Psoas muscle (tissue), 8 donors: ENCODE measurements around the gene ITGAL. TPM values are rescaled to one million over a fixed set of nuclear protein-coding genes. Genes with fewer than 3 reads are reported as not detected.
"Not testable (repeated sequence)": the region's sequence is repeated elsewhere in the genome, so short reads cannot be mapped to it uniquely, and the experiment has no call there.

Source experiments
- ATAC-seq, 4 donors: fragments of 200-7000 bp; cut with Tn5 transposase; one replicate each; pipeline ENCODE4 v1.9.1; 2020; ENCODE audit warnings: moderate library complexity in 3 of 4, mild to moderate bottlenecking in 2 of 4
- DNase-seq, 2 donors: peaks; one replicate each; pipeline ENCODE4 v3.0.0-alpha.2; 2020
- H3K27ac ChIP-seq: fragments of 200-600 bp; one replicate; pipeline ENCODE4 v1.8.0; 2022
- H3K27me3 ChIP-seq, 3 donors: fragments of 200-600 bp in 1 of 3; one replicate each; pipeline versions ENCODE4 v1.6.1 to v1.8.0; 2013 to 2022; ENCODE audit warnings: low read length in 2 of 3, mild to moderate bottlenecking in 2 of 3, moderate library complexity in 1 of 3; ENCODE audit not compliant: insufficient read depth in 3 of 3
- H3K36me3 ChIP-seq, 2 donors: fragments of 200-600 bp in 1 of 2; one replicate each; pipeline versions ENCODE4 v1.6.1 to v1.8.0; 2013 to 2022; ENCODE audit warnings: low read depth in 1 of 2, mild to moderate bottlenecking in 1 of 2, moderate library complexity in 1 of 2; ENCODE audit not compliant: insufficient read depth in 1 of 2
- H3K4me1 ChIP-seq: fragments of 200-600 bp; one replicate; pipeline ENCODE4 v1.8.0; 2022
- H3K4me3 ChIP-seq: fragments of 200-600 bp; one replicate; pipeline ENCODE4 v1.8.0; 2022; ENCODE audit warnings: mild to moderate bottlenecking
- H3K9me3 ChIP-seq: fragments of 200-600 bp; one replicate; pipeline ENCODE4 v1.8.0; 2022
- WGBS, 3 donors: extraction: QIAGEN DNeasy Blood & Tissue Kit; methylation state at CpG; one replicate each; pipeline versions ENCODE4 v1.1.6 to v1.1.7; 2013; 5-methylcytosine and 5-hydroxymethylcytosine counted together
- intact Hi-C, 2 donors: fragments of 100-400 bp; cut with DNase I; formaldehyde crosslinking; loops; one replicate each; pipeline versions ENCODE4 v1.11.0 to v1.14.2; 2022
- polyA plus RNA-seq, 3 donors: library from polyadenylated mRNA; stranded (reverse); fragments of 200-250 nt; gene quantifications; one replicate each; pipeline ENCODE4 v1.2.3, GENCODE V29; 2013
- total RNA-seq, 4 donors: library from RNA; stranded (reverse); fragmentation: NEBNext Ultra II Directional in 2 of 4; extraction: Animal tissue kit (Norgen Biotek cat#: 25700) in 2 of 4; gene quantifications; one replicate each; pipeline versions ENCODE4 v1.2.1 to v1.2.4, GENCODE V29; 2021 to 2023
- TF ChIP-seq, protein P1 (sequence below): fragments of 200-600 bp; IDR thresholded peaks from one replicate; pipeline ENCODE4 v1.8.0; 2022; ENCODE audit warnings: antibody characterized with exemption
- donor health status: healthy with polysubstance abuse.
- donor health status: DM: no; HTN: no; CAD: no; lungs with moderate emphysema.
- donor health status: Bipolar disorder and iron deficiency.
- donor health status: healthy.
- donor health status: DM: yes; HTN: yes; CAD: no.
- donor health status: DM: no; HTN: no; CAD: no.
- donor health status: DM: no; HTN: no; CAD: no.
- donor health status: DM: yes; HTN: yes; CAD: no.

ITGAL gene
- total and polyA plus RNA-seq, 7 donors, result 0.21 to 3.0 (median 1.1) TPM

DNA sequence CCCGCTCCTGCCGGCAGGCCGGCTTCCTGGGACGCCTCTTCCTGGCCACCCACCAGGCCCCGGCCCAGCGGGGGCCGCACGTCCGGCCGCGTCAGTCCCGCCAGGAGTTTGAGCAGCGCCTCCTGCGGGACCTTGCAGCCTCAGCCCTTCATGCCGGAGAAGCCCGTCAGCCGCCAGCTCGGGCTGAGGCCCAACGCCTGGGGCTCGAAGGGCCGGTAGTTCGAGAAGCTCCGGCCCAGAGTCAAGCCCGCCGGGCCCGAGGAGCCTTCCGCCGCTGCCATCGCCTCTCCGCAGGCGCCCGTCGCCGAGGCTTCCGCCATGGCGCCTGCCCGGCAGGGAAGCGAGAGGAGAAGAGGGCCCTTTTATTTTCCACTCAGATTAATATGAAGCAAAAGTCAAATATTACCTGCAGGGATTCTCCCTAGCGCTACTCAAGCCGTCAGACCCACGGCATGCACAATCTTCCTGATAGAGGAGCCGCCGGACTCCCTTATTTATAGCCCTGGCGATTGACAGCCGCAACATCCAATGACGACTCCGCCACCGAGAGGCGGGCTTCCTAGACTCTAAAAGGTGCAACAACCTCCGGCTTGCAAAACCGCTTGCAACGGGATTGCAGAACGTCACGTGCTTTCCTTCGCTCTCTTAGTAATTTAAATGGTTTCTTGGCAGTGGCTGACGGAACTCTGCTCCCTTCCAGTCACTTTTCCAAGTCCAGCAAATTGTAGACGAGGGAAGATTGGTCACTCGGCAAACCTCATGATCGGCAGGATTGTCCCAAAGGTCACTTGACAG is 26.9 kb upstream of the ITGAL start, which contains the start of gene SEPHS2:
SEPHS2 (minus strand) TSS at position 467 of the 795 bp plus-strand sequence; CDS start at position 320, 147 bp downstream.
- H3K4me3 ChIP-seq, result peak within 1 kb of the TSS; percentile 97
- H3K4me1 ChIP-seq, result peaks cover 22% of the 10 kb centered on the region
- TF ChIP-seq, protein P1, sequence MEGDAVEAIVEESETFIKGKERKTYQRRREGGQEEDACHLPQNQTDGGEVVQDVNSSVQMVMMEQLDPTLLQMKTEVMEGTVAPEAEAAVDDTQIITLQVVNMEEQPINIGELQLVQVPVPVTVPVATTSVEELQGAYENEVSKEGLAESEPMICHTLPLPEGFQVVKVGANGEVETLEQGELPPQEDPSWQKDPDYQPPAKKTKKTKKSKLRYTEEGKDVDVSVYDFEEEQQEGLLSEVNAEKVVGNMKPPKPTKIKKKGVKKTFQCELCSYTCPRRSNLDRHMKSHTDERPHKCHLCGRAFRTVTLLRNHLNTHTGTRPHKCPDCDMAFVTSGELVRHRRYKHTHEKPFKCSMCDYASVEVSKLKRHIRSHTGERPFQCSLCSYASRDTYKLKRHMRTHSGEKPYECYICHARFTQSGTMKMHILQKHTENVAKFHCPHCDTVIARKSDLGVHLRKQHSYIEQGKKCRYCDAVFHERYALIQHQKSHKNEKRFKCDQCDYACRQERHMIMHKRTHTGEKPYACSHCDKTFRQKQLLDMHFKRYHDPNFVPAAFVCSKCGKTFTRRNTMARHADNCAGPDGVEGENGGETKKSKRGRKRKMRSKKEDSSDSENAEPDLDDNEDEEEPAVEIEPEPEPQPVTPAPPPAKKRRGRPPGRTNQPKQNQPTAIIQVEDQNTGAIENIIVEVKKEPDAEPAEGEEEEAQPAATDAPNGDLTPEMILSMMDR, result peak; percentile 39
- no peaks in the 10 kb centered on the region for H3K27me3 ChIP-seq
- ATAC-seq (peak; percentile 94 to 96 (median 96)), DNase-seq (peak; percentile 98 to 99)
- WGBS, 3 donors, result 0 to 1% (median 0%) methylated on average over 48 to 59 of the region's 59 CpGs
- intact Hi-C loops, result loop anchor here (1.0 to 10.0 kb wide), 3 partner anchors 82 to 189 kb away; partner anchors contain the start of gene ZNF768 (in 1 of the 2)
- H3K9me3 ChIP-seq, result no peaks in the 10 kb centered on the region
- H3K36me3 ChIP-seq, result peaks cover 0 to 17% of the 10 kb centered on the region in 2 donors
- peak within 1 kb of the TSS; percentile 100 for H3K27ac ChIP-seq

DNA sequence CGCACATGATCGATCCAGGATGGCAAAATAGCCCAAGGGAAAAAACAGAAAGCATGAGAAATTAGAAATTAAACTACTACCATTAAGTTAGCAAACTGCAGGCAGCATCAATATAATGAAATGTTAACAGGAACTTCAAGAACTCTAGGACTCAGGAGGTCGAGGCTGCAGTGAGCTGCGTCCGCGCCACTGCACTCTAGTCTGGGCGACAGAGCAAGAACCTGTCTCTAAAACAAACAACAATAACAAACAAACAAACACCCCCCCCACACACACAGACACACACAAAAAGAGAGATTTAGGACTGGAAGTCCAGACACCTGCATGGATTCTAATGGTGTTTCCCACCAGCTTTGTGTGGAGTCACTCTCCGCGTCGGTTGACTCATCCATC is 26.3 kb upstream of the ITGAL start:
- DNase-seq (no peak), ATAC-seq (no peak)
- Histone ChIP-seq H3K9me3 (no peaks in the 10 kb centered on the region), H3K36me3 (peaks cover 0 to 17% of the 10 kb centered on the region in 2 donors), H3K27ac (peak overlapping the region; percentile 100), H3K4me1 (peaks cover 22% of the 10 kb centered on the region), H3K4me3 (peak overlapping the region; percentile 97), H3K27me3 (no peaks in the 10 kb centered on the region)
- intact Hi-C loops, result loop anchor here in 1 of 2 donors (5.0 to 10.0 kb wide), 2 partner anchors 81 to 189 kb away; partner anchors contain the start of gene ZNF768
- 63 to 73% (median 70%) methylated on average over 10 of the region's 10 CpGs for WGBS, 3 donors
- TF ChIP-seq, protein P1, result no peak

DNA sequence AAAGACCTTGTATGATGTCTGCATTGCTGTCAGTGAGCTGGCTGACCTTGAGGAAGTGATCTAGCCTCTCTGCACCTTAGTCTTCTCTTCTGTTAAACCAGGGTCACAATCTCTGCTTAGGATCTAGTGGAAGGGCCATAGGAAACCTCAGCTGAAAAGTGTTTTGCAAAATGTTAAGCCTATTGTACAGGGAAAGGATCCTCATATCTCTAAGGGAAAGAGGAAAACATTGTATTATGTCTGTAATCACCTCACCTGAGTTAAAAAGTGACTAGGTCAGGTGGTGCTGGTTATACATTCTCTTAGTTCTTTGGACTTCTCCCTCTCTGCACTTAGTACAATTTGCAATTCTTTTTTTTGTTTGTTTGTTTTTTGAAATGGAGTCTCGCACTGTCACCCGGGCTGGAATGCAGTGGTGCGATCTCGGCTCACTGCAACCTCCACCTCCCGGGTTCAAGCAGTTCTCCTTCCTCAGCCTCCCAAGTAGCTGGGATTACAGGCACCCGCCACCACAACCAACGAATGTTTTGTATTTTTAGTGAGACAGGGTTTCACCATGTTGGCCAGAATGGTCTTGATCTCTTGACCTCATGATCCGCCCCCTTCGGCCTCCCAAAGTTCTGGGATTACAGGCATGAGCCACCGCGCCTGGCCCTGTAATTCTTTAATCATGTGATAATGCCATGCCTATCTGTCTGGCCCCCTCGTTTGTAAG is 24.9 kb upstream of the ITGAL start:
- Histone ChIP-seq H3K27me3 (no peaks in the 10 kb centered on the region), H3K4me1 (peaks cover 22% of the 10 kb centered on the region), H3K36me3 (peaks cover 0 to 17% of the 10 kb centered on the region in 2 donors), H3K4me3 (no peak overlapping the region), H3K9me3 (no peaks in the 10 kb centered on the region), H3K27ac (no peak overlapping the region)
- no peak for DNase-seq
- TF ChIP-seq, protein P1, result no peak
- ATAC-seq, result no peak
- intact Hi-C loops, result loop anchor here in 1 of 2 donors (5.0 to 10.0 kb wide), 2 partner anchors 80 to 187 kb away; partner anchors contain the start of gene ZNF768
- WGBS, 3 donors, result 77 to 80% (median 79%) methylated on average over 12 of the region's 12 CpGs

DNA sequence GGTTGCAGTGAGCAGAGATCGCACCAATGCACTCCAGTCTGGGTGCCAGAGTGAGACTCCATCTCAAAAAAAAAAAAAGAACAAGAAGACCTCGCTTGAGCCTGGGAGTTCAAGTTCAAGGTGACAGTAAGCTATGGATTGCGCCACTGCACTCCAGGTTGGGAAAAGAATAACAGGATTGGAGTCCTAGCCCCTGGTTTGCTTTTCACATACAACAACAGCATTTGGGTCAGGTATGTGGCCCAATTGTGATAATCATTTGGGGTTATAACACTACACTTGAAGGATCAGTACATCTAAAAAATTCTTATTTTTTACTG is 23.5 kb upstream of the ITGAL start:
- no peak for DNase-seq
- H3K27me3 ChIP-seq, result no peaks in the 10 kb centered on the region
- WGBS, 3 donors, result 73 to 91% (median 89%) methylated on average over 3 of the region's 3 CpGs
- H3K27ac ChIP-seq, result no peak overlapping the region
- peaks cover 12% of the 10 kb centered on the region for H3K4me1 ChIP-seq
- H3K9me3 ChIP-seq, result no peaks in the 10 kb centered on the region
- TF ChIP-seq, protein P1, result no peak
- no peak for ATAC-seq
- H3K4me3 ChIP-seq, result no peak overlapping the region
- intact Hi-C loops, result loop anchor here in 1 of 2 donors (5.0 to 10.0 kb wide), 2 partner anchors 78 to 186 kb away; partner anchors contain the start of gene ZNF768
- H3K36me3 ChIP-seq, result peaks cover 0 to 3% of the 10 kb centered on the region in 2 donors

DNA sequence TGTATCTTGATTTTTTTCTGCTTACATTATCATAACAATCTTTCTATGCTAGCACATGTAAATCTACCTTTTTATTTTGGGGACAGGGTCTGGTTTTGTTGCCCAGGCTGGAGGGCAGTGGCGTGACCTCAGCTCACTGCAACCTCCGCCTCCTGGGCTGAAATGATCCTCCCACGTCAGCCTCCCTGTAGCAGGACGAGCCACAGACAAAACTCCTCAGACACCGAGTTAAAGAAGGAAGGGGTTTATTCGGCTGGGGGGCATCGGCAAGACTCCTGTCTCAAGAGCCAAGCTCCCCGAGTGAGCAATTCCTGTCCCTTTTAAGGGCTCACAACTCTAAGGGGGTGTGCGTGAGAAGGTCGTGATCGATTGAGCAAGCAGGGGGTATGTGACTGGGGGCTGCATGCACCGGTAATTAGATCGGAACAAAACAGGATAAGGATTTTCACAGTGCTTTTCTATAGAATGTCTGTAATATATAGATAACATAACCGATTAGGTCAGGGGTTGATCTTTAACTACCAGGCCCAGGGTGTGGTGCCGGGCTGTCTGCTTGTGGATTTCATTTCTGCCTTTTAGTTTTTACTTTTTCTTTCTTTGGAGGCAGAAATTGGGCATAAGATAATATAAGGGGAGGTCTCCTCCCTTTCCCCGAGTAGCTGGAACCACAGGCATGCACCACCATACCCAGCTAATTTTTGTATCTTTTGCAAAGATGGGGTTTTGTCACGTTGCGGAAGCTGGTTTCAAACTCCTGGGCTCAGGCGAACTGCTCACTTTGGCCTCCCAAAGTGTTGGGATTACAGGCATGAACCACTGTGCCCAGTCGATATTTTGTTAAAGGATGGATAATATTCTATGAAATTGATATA is 19.6 kb upstream of the ITGAL start:
- H3K27ac ChIP-seq, H3K4me3 ChIP-seq, H3K36me3 ChIP-seq, ATAC-seq, H3K4me1 ChIP-seq, H3K9me3 ChIP-seq, intact Hi-C loops, DNase-seq, H3K27me3 ChIP-seq: not testable (repeated sequence)
- 74 to 78% (median 77%) methylated on average over 20 of the region's 20 CpGs for WGBS, 3 donors
